ENCODE results near the gene BTNL3.

BTNL3 gene

GRCh38 chr5:181047921-181048320 is 59.3 kb downstream of the BTNL3 start:
- DNase-seq = no peak

GRCh38 chr5:181050016-181050415 is 61.4 kb downstream of the BTNL3 start:
- no peak for DNase-seq

GRCh38 chr5:181051841-181052671 is 63.4 kb downstream of the BTNL3 start:
- DNase-seq = no peak

- no peak for DNase-seq
Observed at GRCh38 chr5:181052672-181053487, 64.2 kb downstream of the BTNL3 start.

GRCh38 chr5:181053488-181054121 is 65.0 kb downstream of the BTNL3 start:
- DNase-seq = no peak

- DNase-seq = no peak
Observed at GRCh38 chr5:181054138-181054537, 65.5 kb downstream of the BTNL3 start.

- no peak for DNase-seq
Observed at GRCh38 chr5:181054871-181055459, 66.3 kb downstream of the BTNL3 start.
